Activated T-helper 1 cell treated with Interleukin-2 at 50 U/mL for 16 hours (primary cell): ENCODE data around the gene TRAF1.

Experiments used
- DNase-seq: peaks from one replicate; pipeline ENCODE4 v3.0.0-alpha.2; 2020; ENCODE audit warnings: low read depth

TRAF1 gene

GRCh38 chr9:120924698-120925534 lies 1.7 kb downstream of the TRAF1 start:
- no peak for DNase-seq

GRCh38 chr9:120923620-120924328 lies 2.8 kb downstream of the TRAF1 start:
- DNase-seq: no peak

GRCh38 chr9:120922404-120923195 lies 4.0 kb downstream of the TRAF1 start:
- no peak for DNase-seq

DNA sequence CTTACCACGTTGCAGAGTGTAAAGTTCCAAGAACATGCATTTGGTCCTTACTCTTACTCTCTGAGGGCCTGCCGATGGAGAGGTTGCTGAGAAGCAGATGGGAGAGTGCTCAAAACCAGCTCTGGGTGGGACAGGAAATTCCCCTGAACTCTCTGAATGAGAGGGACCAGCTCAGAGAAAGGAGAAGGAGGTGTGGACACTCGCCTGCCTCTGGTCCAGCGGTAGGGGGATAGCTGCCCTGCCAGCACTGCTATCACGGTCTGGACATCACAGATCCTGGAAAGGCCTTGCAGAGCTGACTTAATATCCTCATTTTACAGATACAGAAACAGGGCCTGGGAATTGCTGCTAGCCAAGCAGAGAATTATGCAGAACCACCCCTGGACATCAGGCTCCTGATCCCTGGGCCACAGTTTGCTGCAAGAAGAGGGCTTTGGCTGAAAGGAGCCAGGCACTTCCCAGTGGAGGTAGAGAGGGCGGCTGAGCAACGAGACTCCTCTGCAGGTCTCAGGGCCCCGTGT lies 4.9 kb downstream of the TRAF1 start:
- no peak for DNase-seq

- DNase-seq: no peak
These were observed 5.8 kb downstream of the TRAF1 start for GRCh38 chr9:120920806-120921178.

DNA sequence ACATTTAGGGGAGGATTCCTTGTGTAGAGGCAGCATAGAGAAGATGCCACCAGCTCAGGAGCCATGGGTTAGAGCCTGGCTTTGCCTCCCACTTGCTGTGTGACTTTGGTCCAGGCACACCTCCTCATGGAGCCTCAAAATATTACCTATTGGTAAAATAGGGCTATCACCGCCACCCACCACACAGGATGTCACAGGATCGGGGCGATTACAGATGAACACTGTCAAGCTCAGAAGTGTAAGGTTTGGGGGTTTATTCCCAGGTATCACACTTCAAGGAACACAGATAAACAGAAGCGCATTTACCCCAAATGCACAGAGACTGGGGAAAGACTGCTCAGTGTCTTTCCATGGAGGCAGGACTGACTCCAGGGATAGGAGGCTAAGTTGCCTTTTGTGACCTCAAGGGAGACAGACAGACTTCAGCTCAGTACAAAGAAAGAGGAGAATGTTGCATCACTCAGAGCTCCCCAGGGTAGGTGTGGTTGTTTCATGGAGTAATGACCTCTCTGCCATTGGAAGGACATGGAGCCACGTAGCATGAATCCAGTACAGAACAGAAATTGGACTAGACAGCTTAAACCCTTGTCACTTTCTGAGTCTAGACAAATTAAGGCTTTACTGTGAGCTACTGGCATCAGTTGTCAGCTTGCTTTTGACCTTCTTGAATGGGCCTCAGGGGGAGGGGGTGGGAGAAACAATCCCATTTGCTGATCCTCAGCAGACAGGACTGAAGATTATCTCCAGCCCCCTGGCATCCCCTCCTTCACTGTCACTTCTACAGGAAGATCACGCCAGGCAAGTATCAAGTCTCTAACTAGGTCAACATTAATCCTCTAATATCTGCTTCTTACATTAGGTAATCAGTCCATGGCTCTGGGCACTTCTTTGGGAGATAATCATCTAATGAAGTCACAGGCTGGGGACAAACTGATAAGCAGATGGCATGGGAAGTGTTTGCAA lies 6.5 kb downstream of the TRAF1 start:
- DNase-seq: no peak

DNA sequence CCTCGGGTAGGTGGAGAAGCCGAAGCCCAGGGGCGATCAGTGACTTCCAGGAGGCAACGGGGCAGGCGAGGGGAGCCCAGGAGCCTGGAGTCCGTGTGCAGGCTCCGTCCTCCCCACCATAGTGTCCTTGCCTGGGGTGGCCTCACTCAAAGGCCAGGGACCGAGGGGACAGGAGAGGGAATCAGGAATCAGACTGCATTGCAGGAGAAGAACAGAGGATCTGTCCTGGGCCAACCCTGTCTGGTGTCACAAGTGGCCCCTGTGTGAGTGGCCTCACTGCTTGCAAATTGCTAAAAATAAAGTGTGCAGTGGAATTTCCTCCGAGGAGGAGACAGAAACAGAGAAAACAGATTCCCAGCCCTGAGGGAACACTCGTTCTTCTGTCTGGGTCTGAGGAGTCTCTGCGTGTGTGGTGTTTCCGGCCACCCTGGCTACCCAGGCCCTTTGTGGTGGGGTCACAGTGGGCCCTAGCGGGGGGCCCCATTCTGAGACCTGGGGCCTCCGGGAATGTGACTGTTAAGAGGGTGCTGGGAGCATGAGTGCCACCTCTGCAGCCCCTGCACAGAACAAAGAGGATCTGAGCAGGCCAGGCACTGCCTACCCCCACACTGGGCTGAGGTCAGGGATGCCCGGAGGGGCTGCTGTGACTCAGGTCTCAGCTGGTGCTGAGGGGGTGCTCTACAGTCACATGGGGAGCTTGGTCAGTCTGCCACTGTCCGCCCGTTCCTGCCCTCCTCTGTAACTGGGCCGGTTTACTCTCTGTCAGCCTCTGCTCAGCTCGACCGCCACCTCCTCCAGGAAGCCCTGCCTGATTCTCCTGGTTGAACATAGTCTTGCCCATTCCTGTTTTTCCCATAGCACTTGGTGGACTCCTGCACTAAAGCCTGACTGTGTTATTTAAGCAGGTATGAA lies 7.4 kb downstream of the TRAF1 start:
- no peak for DNase-seq

DNA sequence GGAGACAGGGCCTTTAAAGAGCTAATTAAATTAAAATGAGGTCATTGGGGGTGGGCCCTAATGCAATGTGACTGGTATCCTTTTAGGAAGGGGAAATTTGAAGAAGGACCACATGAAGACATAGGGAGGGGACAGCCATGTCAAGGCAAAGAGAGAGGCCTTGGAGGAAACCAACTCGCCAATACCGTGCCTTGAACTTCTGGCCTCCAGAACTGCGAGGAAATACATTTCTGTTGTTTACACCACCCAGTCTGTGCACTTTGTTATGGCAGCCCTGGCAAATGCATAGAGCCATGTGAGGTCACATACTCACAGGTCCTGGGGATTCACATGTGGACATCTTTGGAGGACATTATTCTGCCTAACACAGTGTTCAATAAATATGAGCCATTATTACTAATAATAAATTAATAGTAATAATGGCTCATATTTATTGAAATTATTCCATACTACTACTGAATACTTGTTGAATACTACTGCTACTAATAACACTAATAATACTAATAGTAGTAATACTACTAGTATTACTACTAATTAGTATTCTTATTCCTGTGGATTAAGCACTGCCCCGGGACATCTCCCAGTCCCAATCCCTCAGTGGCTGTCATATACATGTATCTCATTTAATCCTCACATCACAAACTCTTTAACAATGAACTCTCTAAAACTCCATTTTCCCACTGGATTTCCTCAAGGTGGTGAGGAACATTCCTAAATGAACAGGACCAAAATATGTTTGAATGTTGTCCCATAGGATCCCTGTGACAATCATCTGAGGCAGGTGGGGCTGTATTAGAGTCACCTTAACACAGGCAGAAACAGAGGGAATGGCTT lies 8.4 kb downstream of the TRAF1 start:
- no peak for DNase-seq

- DNase-seq: no peak
These were observed 9.4 kb downstream of the TRAF1 start for GRCh38 chr9:120916991-120917880.

GRCh38 chr9:120916588-120916987 lies 10.0 kb downstream of the TRAF1 start:
- DNase-seq: no peak

- DNase-seq: no peak
These were observed 10.6 kb downstream of the TRAF1 start for GRCh38 chr9:120915854-120916470.

DNA sequence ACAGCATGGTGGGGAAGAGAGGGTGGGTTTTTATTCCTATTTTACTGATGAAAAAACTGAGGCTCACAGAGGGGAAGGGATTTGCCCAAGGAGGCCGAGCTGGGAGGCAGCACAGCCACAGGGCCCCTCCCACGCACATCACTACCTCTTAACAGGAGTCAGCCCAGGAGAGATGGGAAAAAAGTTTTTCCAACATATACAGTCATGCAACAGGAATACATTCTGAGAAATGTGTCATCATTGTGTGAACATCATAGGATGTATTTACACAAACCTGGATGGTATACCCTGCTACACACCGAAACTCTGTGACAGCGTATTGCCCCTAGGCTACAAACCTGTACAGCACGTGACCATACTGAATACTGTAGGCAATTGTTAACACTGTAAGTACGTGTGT lies 11.6 kb downstream of the TRAF1 start:
- DNase-seq: no peak

DNA sequence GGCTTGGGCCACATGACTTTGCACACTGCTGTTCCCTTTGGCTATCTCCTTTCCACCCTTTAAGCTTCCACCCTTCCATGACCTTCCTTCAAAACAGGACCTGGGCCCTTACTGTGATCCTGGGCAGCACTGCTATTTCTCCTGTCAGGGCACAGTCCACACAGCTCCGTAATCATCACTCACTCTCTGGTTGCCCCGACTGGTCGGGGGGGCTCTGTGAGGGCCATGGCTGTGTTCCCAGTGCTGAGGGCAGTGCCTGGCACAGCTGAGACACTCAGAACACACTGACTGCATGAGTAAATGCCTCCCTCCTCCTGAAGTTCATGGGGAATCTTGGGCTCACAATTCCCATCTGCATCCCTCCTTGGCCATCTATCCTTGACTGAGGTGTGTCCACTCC lies 12.2 kb downstream of the TRAF1 start:
- no peak for DNase-seq

DNA sequence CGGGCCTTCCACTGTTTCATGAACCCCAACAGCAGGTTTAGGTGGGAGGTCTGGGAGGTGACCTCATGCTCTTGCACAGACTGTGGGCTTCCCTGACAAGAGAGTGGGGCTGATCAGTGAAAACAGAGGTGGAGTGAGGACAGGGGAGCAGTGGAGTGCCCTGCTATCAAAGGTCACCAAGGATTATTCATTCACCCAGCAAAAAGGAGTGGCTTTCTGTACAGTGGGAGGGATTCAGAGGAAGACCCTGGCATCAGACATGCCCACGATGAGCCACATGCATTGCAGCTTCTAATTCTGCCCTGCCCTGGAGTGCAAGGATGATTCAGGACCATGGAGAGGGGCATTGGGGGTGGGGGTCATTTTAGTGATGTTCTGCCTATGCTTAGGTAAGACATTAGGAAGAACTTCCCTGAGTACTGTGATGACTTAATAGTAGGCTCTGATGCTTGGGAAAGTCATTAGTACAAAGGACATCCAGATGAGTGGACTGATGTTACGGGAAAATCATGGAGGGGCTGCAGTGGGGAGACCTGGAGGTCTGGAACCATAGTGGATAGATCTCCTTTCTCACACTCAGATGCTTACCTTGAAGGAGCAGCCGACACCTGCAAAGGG lies 12.8 kb downstream of the TRAF1 start:
- no peak for DNase-seq

DNA sequence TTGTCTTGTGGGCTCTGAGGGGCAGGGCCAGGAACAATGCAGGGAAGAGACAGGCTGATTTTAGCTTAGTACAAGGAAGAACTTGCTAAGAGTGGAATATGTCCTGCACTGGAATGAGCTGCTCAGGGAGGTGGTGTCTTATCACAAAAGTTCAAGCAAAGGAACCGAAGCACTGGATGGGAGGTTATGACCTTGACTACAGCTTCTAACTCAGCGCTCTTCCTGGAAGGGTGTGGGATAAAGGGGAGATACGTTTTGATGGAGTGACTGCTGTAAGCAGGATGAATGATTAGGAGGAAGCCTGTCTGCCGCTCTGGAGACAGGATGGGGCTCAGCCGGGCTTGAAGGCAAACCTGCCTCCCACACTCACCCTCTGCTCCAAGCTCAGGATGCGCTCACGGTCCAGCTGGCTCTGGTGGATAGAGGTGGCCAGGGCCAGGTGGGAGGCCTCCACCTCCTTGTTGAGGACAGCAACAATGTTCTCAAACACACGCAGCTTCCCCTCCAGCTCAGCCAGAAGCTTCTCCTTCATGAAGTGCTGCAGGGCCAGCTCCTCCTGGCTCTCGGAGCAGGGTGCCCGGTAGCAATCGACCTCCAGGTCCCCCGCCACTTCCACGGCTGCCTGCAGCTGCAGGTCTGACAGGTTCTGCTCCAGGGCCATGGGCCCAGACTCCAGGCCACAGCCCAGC lies 13.5 kb downstream of the TRAF1 start:
- no peak for DNase-seq

- no peak for DNase-seq
These were observed 15.2 kb downstream of the TRAF1 start for GRCh38 chr9:120911295-120911837.
